ENCODE data around the gene OMP. TPM values are rescaled to one million over a fixed set of nuclear protein-coding genes. Genes with fewer than 3 reads are reported as not detected.

OMP gene
- total RNA-seq, 3 donors from 2014 or later: not detected

GRCh38 chr11:77115181-77115611 lies 12.6 kb downstream of the OMP start:
- Histone ChIP-seq H3K4me3 (no peak overlapping the region), H3K36me3 (no peaks in the 10 kb centered on the region), H3K27me3 (no peaks in the 10 kb centered on the region), H3K9me3 (no peaks in the 10 kb centered on the region), H3K27ac (no peak overlapping the region), H3K4me1 (no peaks in the 10 kb centered on the region)
- intact Hi-C loops (cut with DNase I; ENCODE audit: low total_unique reads): no loop called here
- DNase-seq (ENCODE audit: low spot score in 2 of 2): no peak
- TF ChIP-seq POLR2AphosphoS5 (IDR thresholded peaks at IDR 0.05) (no peak), POLR2A (IDR thresholded peaks at IDR 0.05) (no peak)
- TF ChIP-seq, protein P1, sequence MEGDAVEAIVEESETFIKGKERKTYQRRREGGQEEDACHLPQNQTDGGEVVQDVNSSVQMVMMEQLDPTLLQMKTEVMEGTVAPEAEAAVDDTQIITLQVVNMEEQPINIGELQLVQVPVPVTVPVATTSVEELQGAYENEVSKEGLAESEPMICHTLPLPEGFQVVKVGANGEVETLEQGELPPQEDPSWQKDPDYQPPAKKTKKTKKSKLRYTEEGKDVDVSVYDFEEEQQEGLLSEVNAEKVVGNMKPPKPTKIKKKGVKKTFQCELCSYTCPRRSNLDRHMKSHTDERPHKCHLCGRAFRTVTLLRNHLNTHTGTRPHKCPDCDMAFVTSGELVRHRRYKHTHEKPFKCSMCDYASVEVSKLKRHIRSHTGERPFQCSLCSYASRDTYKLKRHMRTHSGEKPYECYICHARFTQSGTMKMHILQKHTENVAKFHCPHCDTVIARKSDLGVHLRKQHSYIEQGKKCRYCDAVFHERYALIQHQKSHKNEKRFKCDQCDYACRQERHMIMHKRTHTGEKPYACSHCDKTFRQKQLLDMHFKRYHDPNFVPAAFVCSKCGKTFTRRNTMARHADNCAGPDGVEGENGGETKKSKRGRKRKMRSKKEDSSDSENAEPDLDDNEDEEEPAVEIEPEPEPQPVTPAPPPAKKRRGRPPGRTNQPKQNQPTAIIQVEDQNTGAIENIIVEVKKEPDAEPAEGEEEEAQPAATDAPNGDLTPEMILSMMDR (IDR thresholded peaks at IDR 0.05): no peak

- Histone ChIP-seq H3K9me3 (no peaks in the 10 kb centered on the region), H3K36me3 (no peaks in the 10 kb centered on the region), H3K27ac (no peak overlapping the region), H3K27me3 (no peaks in the 10 kb centered on the region), H3K4me3 (no peak overlapping the region), H3K4me1 (no peaks in the 10 kb centered on the region)
- DNase-seq (ENCODE audit: low spot score in 2 of 2): no peak
- intact Hi-C loops (cut with DNase I; ENCODE audit: low total_unique reads): no loop called here
- TF ChIP-seq, protein P1 (IDR thresholded peaks at IDR 0.05): no peak
- TF ChIP-seq POLR2AphosphoS5 (IDR thresholded peaks at IDR 0.05) (no peak), POLR2A (IDR thresholded peaks at IDR 0.05) (no peak)
These were observed 13.3 kb downstream of the OMP start for GRCh38 chr11:77115956-77116355.

DNA sequence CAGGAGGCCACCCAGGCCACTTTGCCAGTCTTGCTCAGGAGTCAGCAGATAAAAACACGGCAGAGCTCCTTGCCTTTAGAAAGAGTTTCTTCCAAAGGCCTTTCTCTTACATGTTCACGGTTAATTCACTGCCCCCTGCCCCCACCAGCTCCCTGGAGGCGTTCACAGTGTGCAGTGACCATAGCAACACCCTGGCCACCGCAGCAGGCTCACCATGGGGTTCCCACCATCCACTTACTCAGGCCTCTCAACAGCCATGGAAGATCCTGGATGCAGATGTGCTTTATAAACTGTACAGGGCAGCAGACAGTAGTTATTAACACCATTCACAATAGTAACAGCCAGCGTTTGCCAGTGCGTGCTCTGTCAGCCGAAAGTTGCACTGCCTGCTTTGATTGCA lies 14.9 kb downstream of the OMP start:
- no peak overlapping the region for H3K4me3 ChIP-seq
- no peak overlapping the region for H3K27ac ChIP-seq
- no peak for TF ChIP-seq POLR2A (IDR thresholded peaks at IDR 0.05)
- TF ChIP-seq, protein P1 (IDR thresholded peaks at IDR 0.05): no peak
- TF ChIP-seq POLR2AphosphoS5 (IDR thresholded peaks at IDR 0.05): no peak
- no peaks in the 10 kb centered on the region for H3K4me1 ChIP-seq
- H3K9me3 ChIP-seq: no peaks in the 10 kb centered on the region
- no peaks in the 10 kb centered on the region for H3K36me3 ChIP-seq
- no peaks in the 10 kb centered on the region for H3K27me3 ChIP-seq
- intact Hi-C loops (cut with DNase I; ENCODE audit: low total_unique reads): no loop called here
- DNase-seq (ENCODE audit: low spot score in 2 of 2): no peak

DNA sequence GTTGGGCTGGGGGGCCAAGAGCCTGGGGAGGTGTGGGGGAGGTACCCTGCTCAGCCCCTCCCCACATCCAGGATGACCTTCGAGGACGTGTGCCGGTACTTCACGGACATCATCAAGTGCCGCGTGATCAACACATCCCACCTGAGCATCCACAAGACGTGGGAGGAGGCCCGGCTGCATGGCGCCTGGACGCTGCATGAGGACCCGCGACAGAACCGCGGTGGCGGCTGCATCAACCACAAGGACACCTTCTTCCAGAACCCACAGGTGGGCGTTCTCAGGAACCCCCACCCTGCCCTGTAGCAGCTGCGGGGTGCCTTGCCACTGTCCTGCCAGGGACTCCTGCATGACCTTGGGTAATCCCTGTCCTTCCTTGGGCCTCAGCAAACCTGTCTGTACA lies 15.4 kb downstream of the OMP start:
- TF ChIP-seq POLR2AphosphoS5 (IDR thresholded peaks at IDR 0.05): no peak
- TF ChIP-seq, protein P1 (IDR thresholded peaks at IDR 0.05): no peak
- TF ChIP-seq POLR2A (IDR thresholded peaks at IDR 0.05): no peak
- Histone ChIP-seq H3K27ac (no peak overlapping the region), H3K9me3 (no peaks in the 10 kb centered on the region), H3K27me3 (no peaks in the 10 kb centered on the region), H3K4me1 (no peaks in the 10 kb centered on the region), H3K4me3 (no peak overlapping the region), H3K36me3 (no peaks in the 10 kb centered on the region)
- no peak for DNase-seq (ENCODE audit: low spot score in 2 of 2)
- intact Hi-C loops (cut with DNase I; ENCODE audit: low total_unique reads): no loop called here

- no peak overlapping the region for H3K27ac ChIP-seq
- H3K27me3 ChIP-seq: no peaks in the 10 kb centered on the region
- H3K9me3 ChIP-seq: no peaks in the 10 kb centered on the region
- H3K36me3 ChIP-seq: no peaks in the 10 kb centered on the region
- DNase-seq (ENCODE audit: low spot score in 2 of 2): no peak
- H3K4me1 ChIP-seq: no peaks in the 10 kb centered on the region
- no peak overlapping the region for H3K4me3 ChIP-seq
- intact Hi-C loops (cut with DNase I; ENCODE audit: low total_unique reads): no loop called here
- TF ChIP-seq POLR2A (IDR thresholded peaks at IDR 0.05) (no peak), POLR2AphosphoS5 (IDR thresholded peaks at IDR 0.05) (no peak)
- TF ChIP-seq, protein P1 (IDR thresholded peaks at IDR 0.05): no peak
These were observed 16.3 kb downstream of the OMP start for GRCh38 chr11:77118971-77119370.
